D341Med (cell line): ENCODE data around the gene GRIPAP1.

ENCODE experiments used
- DNase-seq: peaks from one replicate; pipeline ENCODE4 v3.0.0; 2012; ENCODE audit warnings: low spot score

GRIPAP1 gene, protein sequence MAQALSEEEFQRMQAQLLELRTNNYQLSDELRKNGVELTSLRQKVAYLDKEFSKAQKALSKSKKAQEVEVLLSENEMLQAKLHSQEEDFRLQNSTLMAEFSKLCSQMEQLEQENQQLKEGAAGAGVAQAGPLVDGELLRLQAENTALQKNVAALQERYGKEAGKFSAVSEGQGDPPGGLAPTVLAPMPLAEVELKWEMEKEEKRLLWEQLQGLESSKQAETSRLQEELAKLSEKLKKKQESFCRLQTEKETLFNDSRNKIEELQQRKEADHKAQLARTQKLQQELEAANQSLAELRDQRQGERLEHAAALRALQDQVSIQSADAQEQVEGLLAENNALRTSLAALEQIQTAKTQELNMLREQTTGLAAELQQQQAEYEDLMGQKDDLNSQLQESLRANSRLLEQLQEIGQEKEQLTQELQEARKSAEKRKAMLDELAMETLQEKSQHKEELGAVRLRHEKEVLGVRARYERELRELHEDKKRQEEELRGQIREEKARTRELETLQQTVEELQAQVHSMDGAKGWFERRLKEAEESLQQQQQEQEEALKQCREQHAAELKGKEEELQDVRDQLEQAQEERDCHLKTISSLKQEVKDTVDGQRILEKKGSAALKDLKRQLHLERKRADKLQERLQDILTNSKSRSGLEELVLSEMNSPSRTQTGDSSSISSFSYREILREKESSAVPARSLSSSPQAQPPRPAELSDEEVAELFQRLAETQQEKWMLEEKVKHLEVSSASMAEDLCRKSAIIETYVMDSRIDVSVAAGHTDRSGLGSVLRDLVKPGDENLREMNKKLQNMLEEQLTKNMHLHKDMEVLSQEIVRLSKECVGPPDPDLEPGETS

DNA sequence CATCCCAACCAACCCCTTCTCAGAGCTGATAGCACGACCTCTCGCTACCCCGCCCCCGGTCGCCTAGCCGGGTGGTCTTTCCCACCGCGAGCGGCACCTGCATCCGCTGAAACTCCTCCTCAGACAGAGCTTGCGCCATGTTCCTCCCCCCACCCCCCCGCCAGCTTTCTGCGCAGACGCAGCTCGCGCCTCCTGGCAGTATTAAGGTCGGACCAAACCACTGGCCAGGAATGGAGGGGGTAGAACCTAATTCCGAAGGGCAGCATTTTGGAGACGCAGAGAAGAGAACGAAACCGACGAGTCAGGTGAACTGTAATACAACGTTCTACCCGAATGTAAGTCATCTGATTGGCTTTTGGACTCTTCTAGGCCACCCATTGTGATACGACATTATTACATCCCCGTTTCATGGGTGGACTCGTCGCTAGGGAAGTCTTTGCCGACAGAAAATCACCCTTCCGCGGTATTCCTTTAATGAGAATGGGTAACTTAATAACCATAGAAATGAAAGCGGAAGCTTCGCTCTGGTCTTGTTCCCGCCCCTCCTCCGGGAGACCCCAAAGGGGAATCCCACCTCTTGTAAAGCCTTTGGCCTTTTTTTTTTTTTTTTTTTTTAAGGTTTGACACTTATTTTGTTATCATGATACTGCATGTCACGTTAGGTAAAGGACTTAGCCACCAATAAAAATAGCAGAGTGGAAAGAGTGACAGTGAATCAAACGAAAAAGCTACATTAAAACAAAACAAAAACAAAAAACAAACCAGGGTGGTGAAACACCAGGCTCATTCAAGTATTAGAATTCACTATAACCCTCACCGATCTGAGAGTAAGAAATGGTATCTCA, at the start of gene GRIPAP1:
GRIPAP1 (minus strand) TSS at position 174 of the 845 bp plus-strand sequence; CDS start at position 139, 35 bp downstream.
- DNase-seq: peak; percentile 87

DNA sequence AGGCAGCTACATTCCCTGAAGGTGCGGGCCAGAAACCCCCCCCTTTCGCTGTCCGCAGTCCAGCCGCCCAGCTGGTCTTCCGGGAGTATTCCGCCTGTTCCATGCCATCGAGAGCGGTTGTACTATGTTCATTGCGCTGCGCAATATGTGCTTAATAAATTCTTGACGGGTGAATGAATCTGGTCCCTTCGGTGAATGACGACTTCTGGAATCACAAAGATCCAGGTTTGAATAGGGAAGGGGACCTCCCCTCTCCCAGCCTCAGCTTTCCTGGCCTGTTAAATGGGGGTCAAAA, 41.9 kb upstream of the GRIPAP1 start:
- no peak for DNase-seq

DNA sequence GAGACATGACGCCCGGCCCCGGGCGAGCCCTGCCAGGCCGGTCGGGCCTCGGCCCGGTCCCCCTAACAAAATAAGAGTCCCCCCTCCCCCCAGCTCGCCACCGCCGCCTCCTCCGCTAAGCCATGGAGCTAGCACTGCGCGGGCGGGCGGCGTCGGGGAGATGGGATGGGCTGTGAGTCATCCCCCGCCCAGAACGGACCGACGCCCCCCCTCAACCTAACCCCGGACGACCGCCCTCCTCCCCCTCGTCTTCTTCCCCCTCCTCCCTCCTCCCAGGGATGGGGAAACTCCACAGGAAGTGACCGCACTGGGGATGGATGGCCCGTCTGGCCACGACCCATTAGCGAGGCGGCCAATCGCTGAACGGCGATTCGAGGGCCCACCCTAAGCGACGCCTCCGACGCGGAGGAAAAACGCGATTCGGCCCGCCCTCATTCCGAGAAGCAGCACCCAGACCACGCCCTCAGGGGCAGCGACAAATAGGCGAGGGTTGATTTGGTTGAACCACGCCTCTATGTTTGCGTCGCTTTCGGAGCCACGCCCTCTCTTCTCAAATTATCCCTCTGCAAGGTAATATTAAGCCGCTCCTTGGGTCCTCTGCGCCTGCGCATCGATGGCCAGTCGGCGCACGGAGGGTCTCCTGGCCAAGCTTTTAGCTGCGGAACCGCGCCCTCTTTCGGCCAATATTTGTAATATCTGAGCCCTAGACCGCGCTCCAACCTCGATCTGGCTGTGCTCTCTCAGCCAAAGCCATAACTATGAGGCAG, 41.3 kb upstream of the GRIPAP1 start, which contains the start of gene TFE3:
TFE3 (minus strand) TSS at position 138 of the 767 bp plus-strand sequence; CDS start at position 7, 131 bp downstream.
- DNase-seq: peak; percentile 88

DNA sequence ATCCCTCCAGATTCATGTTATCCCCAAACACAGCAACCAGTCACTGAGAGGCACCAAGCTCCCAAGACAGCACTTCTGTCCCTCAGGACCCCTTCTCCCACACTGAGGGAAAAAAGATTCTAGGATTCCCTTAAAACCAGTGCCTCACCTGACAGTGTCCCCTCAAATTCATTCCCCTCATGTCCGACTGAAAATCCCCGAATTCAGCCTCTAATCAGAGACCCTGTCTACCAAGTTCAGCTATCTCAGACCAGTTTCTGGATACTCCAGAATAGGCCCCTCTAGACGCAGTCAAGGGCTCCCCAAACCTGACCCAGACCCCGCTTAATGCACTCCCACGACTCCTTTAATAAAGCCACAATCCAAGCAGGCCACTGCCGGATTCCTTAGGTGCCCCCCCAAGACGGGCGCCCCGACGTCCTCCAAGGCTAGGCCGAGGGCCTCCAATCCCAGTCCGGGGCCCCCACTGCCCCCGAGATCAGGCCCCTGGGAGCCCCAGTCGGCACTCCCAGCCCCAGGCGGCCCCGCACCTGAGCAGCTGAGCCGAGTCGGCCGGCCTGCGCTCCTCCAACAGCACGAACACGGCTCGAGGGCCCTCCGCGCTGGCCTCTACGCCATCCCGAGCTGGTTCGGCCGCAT, 40.6 kb upstream of the GRIPAP1 start:
- DNase-seq: no peak

DNA sequence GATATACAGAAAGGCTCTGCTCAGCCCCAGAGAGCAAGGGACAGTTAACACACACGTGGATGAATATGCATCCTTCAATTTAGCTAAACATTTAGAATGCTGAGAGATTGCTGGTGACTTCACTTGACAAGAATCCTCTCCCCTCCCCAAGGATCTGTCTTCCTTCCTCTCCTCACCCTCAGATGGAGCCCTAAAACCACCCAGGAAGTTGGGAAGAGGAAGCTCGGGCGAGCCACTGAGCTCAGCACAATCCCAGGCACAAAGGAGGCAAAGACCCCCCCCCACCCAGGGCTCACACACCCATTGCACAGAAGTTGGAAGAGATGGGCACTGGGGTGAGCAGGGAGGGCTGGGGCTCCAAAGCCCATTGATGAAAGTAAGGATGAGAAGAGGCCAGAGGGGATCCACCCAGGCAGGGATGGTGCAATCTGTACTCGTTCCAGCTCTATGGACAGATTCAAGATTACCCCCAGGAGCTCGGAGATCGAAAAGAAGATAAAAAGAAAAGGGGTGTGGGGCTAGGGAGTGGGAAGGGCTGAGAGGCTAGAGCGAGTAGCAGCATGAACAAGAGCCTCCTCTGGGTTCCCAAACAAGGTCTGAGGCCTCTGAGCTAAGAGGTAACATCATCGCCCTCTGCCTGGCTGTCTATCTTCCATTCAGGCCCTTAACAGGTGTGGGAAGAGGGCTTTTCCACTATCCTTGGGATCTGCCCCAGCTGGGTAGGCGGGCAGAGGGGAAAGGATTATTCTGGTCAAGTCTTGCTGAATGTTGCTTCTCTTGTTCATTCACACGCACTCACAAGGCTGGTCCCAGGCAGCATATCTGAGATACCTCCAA, 39.9 kb upstream of the GRIPAP1 start:
- no peak for DNase-seq

DNA sequence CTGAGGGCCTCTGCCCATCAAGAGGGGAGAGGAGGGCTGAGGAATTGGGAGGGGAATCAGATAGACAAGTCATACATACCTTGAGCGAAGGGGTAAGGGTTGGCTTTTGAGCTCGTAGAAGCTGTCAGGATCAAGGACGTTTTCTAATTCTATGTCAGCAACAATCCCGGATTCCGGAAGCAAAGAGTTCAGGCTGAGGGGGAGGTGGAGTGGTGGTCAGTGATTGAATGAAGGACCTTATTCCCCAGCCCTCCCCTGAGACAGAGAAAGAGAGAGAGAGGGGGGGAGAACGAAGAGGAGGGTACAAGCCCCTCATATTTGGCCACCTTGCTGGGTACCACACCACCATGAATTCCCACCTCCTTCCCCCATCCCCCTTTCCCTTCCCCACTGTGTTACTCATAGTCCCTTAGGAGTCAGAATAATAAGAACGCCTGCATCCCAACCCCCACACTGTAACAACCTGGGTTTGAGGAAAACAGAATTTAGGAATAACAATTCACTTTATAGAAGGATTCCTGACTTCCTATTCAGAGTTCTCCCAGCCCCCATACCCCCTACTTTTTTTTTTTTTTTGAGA, 38.4 kb upstream of the GRIPAP1 start:
- no peak for DNase-seq

DNA sequence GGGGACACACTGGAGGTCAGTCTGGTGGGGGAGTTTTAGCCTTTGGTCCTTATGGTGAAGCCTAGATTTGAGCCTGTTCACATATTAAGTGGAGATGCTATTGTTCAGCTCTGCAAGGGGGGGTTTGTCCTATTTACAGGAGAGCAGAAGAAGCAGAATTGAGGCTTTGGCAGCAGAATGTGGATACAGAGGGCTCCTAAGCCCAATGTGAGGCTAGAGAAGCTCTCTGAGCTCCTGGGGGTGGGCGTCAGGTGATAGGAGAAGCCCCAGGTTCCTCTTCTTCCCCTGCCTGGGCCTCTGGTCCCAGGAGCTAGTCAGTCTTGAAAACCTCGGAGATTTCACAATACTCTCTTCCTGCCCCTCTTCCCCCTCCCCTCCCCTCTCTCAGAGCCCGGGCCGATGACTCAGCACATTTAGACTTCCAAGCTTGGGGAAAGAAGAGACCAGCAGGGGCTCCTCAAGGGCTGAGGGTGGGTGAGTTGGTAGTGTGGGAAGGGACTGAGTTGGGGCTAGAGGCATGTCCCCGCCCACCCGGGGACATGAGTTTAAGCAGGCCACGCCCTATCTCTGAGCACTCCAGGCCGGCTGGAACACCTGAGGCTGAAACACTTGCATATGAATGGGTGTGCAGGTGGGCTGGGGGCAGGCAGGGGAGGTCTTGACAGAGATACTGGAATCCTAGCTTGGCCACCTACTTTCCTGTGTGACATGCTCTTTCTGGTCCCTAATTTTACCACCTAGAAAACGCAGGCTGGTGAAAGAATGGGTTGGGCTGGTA, 37.7 kb upstream of the GRIPAP1 start:
- peak; percentile 61 for DNase-seq

DNA sequence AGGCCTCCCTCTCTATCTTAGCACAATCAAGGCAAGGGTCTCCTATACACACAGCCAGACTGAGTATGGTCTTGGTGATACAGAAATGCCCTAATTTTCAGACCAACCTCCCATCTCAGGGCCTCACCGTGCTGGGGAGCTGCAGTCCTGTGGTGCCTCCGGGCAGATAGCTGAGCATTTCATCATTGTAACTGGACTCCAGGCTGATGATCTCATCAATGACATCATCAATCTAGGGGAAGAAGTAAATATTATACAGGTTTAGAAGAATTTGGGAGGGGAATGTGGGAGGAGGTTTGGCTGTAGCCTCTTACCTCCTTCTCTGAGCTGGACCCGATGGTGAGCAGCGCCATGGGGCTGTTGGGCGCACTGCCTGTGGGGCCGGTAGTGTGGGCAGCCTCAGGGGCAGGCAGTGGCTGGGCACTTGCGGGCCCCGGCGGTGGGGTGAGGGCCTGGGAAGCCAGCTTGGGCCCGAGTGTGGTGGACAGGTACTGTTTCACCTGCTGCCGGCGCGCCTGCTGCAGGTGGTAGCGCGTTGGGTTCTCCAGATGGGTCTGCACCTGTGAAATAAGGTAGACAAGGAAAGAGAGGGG, 35.9 kb upstream of the GRIPAP1 start:
- no peak for DNase-seq

DNA sequence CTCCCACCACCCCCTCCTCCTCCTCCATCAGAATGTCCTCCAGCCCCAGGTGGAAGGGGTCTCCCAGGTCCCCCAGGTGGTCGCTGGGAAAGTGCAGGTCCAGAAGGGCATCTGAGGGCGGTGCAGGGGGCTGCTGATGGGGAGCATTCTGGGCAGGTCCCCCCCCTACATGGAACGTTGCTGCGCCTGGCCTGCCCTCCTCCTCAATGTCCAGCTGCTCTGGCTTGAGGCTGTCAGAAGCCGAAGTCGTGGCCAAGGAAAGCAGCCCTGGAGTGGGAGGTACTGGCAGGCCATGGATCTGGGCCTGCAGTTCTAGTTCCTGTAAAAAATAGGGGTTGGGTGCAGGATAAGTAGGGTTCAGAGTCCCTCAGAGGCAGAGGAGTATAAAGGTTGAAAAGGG, 28.2 kb upstream of the GRIPAP1 start:
- no peak for DNase-seq

DNA sequence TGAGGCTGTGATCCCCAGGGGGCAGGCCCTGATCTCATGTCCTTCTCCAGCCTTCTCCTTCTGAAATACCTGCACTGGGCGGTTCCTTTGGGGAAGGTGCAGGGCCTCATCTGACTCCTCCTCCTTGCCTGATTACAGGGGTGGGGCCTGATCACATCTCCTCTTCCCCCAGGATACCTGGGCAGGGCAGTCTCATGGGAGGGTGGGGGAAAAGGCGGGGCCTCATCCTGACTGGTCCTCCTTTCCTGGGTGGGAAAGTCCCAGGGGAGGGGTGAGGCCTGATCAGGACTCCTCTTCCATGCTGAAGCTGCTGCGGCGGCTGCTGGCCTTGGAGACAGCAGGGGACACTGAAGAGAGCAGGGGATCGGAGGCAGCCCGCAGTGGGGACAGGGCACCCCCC, 27.8 kb upstream of the GRIPAP1 start:
- DNase-seq: no peak

DNA sequence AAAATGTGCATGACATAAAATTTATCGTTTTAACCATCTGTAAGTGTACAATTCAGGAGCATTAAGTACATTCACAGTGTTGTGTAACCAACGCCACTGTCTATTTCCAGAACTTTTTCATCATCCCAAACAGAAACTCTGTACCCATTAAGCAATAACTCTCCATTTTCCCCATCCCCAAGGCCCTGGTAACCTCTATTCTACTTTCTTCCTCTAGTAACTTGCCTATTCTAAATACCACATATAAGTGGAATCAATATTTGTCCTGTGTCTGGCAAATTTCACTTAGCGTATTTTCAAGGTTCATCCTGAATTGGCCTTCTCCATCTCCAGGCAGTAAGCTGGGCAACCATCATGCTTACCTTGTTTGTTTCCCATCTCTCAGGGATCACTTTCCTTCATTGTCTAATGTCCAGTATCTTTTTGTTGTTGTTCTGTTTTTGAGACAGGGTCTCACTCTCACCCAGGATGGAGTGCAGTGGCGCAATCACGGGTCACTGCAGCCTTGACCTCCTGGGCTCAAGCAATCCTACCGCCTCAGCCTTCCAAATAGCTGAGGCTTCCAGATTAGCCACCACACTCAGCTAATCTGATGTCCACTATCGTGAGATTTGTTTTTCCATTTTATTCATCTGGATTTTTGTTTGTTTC, 17.7 kb upstream of the GRIPAP1 start:
- DNase-seq: no peak

DNA sequence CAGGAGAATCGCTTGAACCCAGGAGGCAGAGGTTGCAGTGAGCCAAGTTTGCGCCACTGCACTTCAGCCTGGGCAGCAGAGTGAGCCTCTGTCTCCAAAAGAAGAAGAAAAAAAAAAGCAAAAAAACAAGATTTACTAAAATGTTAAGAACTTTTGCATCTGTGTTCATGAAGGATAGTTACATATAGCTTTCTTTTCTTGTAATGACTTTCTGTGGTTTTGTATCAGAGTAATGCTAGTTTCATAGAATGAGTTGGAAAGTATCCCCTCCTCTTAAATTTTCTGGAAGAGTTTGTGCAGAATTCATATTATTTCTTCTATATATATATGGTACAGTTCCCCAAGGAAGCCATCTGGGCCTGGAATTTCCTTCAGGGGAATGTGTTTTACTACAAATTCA, 17.0 kb upstream of the GRIPAP1 start:
- DNase-seq: no peak

DNA sequence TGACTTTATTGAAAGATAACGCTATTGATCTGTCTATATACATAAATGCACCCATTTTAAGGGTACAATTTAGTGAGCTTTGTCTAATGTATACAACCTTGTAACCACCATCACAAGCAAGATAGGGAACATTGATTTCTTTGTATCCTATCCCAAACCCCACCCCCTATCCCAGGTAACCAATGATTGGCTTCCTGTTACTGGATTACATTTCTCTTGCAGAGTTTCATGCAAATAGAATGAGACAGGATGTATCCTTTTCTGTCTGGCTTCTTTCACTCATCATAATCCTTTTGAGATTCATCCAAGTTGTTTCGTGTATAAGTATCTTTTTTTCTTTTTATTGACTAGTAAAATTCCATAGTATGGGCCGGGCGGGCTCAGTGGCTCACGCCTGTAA, 1.6 kb upstream of the GRIPAP1 start:
- DNase-seq: no peak

DNA sequence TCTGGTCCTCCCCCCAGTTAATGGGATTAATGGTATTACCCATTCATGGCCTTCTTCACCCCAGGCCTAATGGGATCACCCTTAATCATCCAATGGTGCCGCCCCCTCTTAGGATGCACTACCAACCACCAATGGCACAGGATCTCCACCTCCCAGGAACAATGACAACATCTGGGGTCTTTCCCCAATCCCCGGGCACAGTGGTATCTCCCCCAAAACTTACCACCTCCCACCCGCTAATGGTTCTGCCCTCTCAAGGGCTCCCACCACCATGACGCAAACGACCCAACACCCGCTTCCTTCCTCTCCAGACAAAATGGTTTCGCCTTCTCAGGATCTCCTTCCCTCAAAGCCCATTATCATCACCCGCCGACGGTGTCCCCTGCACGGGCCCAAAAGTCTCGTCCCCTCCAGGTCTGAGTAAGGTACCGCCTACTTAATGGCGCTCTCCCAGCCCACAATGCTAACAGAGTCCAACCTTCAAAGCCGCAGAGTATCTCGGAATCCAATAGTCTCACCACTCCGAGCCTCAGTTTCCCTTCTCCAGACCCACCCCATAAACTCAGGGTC, 458 bp downstream of the GRIPAP1 start:
- peak; percentile 68 for DNase-seq

DNA sequence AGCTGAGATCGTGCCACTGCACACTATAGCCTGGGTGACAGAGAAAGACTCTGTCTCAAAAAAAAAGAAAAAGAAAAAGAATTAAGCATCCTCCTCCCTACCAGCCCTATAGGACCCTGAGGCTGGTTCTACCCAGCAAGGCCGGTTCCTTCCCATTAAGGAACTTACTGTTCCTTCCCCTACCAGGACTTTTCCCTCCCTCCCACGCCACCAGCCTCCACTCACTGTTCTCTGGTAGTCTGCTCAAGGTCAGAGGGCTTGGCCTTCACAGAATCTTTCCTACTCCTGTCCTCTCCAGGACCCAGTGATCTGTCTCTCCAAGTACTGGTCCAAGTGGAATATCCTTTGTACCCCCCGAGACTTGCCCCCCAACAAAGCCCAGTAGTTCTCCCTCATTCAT, 1.4 kb downstream of the GRIPAP1 start:
- no peak for DNase-seq

DNA sequence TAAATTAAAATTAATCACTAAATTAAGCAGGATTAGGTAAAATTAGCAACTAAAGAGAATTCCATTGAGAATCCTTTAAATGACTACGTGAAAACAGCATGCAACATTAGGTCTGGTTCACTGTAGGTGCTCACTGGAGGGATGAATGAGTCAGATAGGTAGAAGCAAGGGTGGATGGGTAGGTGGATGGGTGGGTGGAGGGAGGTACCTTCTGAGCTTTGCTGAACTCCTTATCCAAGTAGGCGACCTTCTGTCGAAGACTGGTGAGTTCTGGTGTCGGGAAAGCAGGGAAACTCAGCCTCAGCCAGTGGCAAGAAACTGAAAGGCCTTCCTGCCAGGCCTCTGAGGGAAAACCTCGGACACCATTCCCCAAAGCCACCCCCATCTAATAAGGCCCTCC, 3.0 kb downstream of the GRIPAP1 start:
- no peak for DNase-seq

DNA sequence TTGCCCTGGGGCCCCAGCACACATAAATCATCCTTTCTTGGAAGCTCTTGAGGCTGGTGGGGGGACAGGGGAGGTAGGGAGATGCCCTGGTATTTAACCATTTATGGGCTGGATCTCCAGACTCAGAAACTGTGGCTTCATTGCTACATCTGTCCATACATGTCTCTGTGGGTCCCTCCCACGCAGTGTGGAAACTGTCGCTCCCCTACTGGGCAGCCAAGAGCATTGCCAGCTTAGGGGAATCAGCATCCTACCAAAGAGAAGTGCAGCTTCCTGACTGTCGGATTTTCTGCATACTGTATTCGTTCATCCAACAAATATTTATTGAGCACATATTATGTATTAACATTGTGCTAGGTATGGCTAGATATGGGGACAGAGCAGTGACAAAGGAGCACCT, 3.7 kb downstream of the GRIPAP1 start:
- no peak for DNase-seq

DNA sequence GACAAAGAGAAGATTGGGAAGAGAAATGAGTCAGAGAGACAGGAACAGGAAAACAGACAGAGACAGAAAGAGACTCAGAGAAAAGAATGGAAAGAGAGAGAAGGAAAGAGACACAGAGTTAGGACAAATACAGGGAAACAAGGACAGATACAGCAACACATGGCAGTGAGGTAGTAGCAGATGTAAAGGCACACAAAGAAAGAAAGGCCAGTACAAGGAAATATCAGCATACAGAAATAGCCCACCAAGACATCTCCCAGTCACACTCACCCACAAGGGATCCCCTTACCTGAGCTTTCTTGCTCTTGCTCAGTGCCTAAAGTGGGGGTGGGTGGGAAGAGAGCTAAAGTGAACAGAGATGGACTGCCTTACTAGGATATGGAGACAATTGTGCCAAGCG, 4.2 kb downstream of the GRIPAP1 start:
- no peak for DNase-seq
